HG02840 (cell line): ENCODE measurements around the gene ATRNL1.
"Not testable (repeated sequence)": the region's sequence is repeated elsewhere in the genome, so short reads cannot be mapped to it uniquely, and the experiment has no call there.

Experiments used
- ATAC-seq: cut with Tn5 transposase; IDR thresholded peaks from one replicate; pipeline ENCODE4 v1.9.1; 2021; ENCODE audit warnings: mild to moderate bottlenecking, moderate library complexity, moderate number of reproducible peaks; ENCODE audit not compliant: unreplicated experiment, low FRiP score

Gene ATRNL1

DNA sequence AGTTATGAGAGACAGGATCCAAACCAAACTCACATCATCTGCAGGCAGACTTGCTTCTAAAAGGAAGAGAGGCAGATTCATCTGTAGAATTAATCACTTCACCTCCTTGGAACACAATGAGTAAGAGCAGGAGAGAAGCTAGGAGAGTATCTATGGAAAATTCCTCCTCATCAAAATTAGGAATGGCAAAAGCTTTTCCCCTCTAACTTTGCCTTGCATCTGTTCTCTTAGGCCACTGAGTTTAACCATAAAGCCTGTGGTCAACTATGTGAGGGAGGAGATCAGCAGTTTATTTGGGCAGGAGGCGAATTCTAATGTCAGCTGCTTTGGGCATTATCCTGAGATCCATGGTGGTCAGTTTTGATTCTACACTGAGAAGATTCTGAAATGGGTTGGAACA, 618.1 kb downstream of the ATRNL1 start:
- no peak for ATAC-seq

DNA sequence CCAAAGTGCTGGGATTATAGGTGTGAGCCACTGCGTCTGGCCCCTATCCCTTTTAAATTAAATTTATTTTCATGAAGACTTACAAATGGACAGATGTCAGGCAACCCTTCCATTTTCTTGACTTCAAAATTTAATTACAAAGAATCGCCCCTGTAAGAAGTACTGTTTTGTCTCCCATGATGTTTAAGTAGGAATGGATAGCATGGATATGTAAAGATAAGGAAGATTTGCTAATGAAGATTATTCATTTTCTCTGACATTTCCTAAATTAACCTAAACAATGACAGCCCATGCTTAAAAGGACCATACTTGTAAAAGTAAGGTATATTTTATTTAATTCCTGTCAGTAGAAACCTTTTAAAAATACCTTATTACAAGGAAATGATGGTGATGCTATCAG, 627.0 kb downstream of the ATRNL1 start:
- no peak for ATAC-seq

DNA sequence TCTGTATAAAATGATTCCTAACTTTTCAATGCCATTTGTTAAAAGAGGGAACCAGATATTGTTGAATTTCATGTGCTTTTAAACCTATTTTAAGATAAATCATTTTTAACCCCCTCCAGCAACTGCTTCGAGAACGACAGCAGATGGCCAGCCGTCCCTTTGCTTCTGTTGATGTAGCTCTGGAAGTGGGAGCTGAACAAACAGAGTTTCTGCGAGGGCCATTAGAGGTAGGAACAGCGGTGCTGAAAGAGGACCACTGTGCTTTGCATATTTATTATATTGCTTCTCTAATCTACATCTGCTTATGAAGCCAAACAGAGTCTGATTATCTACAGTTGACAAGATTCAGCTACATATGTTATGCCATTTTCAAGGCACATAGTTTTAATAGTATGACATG, 634.0 kb downstream of the ATRNL1 start:
- no peak for ATAC-seq

DNA sequence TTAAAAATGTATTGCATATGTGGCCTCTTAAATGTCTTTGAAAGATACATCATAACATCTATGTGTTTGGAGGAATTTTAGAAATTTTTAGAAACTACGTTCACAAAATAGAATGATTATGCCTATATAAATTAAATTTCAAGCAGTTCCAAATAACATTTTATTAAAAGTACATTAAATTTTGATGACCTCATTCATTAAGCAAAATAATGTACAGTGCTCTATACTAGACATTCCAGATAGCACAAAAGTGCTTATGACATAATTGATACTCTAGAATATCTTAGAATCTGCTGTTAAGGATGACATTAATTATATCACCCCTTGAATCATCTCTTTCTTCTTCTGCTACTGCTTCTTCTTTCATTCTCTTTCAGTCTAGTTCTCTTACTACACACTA, 650.9 kb downstream of the ATRNL1 start:
- ATAC-seq, result no peak

DNA sequence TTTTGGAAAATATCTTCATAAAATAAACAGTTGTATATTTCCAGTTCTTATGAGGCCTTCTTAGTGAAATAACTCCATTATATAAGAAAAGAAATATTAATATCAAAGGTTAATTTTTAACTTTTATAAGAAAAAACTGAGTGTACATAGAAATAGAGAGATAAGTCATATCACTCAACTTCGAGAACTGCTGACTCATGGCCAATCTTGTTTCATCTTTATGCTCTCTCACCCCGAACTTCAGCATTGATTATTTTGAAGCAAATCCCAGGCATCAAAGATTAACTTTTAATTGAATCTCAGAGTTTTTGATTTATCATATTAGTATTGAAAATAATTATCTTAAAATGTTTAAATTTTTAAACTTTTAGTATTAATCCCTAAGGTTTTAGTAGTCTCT, 652.8 kb downstream of the ATRNL1 start:
- ATAC-seq, result no peak

DNA sequence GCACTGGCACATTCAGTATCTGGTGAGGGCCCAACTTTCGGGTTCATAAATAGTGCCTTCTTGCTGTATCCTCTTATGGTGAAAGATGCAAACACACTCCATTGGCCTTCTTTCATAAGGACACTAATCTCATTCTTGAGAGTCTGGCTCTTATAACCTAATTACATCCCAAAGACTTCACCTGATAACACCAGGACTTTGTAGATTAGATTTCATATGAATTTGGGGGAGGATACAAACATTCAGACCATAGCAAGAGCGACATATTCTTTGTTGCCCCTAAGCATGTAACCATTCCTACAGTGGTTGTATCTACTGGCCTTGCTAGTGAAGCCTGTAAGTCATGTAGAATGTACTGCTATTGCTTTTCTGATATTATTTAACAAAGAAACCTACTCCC, 654.6 kb downstream of the ATRNL1 start:
- ATAC-seq, result no peak

DNA sequence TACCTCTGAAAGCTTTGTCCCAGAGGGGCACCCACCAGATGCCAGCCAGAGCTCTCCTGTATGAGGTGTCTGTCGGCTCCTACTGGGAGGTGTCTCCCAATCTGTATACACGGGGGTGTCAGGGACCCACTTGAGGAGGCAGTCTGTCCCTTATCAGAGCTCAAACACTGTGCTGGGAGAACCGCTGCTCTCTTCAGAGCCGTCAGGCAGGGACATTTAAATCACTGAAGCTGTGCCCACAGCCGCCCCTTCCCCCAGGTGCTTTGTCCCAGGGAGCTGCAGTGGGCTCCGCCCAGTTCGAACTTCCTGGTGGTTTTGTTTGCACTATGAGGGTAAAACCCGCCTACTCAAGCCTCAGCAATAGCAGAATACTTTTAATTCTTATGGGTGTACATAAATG, 665.3 kb downstream of the ATRNL1 start:
- not testable (repeated sequence) for ATAC-seq

DNA sequence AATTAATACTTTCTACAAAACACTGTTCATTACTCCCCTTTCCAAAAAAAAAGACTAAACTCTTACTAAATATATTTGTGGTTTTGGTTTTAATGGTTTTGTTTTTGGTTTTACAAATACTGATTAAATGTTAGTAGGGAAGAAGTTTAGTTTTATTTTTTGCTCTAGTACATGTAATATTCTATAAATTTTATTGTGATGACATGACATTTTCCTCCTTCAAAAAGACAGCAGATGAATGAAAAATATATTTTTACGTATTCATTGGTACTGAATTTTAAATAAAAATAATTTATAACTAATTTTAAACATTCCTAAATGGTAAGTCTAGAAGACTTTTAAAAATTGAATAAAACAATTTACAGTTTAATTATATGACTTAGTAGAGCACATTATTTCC, 667.0 kb downstream of the ATRNL1 start:
- ATAC-seq, result no peak

DNA sequence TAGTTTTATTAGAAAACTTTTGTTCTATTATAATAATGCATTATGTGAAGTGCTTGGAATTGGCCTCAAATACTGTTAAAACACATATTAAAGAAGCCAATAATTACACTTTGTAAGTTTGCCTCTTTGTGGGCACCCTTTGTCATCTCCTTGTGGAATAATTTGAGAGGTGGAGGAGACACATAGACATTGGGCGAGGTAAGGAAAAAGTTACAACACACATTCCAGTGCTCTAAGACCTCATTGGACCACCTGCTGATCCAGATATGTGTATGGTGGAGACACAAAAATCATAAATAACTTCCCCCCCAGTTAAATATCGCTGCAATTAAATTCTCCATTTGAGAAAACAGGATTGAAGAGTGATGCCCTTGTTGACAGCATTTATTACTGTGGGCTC, 668.0 kb downstream of the ATRNL1 start:
- no peak for ATAC-seq

DNA sequence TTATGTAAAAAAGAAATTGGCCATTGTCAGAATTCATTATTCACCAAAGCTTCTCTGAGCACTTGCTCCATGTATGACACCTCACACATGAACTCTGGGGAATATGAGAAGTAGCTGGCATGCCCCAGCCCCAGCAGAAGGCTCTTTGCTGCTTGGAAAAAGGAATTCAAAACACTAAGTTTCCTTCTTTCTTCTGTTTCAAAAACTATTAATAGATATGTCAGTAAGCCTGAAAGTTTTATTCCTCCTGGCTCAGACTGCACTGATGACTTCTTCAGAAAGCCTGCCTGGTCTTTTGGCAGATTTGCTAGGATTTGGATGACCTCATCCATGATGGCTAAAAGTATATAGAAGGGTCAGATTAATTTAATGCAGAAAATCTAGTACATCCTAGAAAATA, 668.9 kb downstream of the ATRNL1 start:
- no peak for ATAC-seq

DNA sequence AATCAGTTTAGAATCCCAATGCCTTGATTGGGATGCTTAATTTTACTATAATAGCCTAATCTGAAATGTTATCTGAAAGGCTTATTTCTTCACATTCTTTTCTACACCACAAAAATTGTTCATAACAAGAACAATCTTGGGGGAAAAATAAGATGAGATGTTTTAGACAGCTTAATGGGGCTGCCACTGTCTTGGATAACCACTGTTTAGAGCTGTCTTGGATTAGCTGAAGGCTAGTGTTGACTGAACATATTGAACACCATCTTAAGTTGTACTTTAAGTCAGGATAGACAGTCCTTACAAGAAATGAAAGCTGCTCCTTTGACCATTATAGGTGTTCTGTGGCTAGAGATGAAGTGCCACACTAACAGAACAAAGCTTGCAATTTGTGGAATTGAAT, 678.6 kb downstream of the ATRNL1 start:
- ATAC-seq, result no peak

DNA sequence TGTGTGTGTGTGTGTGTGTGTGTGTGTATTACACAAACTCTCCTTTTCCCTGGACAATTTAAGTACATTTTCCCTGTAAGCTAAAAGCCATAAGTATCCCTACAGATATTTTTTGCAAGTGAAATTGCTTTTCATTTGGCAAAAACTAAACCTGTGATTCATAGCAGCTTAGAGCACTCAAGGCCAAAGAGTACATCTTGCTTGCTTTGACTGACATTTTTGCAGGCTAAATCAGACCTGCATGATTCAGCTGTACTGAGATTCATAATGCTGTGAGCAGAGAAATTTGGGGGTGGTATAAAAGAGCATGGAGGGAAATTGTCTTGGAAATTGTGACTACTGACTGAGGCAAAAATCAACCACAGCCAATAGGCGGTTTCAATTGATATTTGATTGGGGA, 679.4 kb downstream of the ATRNL1 start:
- ATAC-seq, result no peak

DNA sequence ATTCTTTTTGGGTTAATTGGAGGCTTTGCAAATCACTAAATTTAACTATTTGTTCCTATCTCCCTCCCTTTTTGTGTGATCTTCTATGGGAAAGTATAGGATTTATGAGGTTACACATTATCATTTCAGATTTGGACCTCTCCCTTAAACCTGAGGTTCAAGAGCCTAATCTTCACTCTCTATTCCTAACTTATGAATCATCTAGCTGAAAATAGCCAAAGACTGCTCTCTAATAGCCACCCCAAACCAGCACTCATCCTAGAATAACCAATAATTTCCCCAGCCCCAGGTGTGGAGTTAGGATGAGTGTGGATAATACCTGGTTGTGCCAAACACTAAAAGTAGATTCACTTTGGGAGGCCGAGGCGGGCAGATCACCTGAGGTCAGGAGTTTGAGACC, 680.7 kb downstream of the ATRNL1 start:
- ATAC-seq, result no peak

DNA sequence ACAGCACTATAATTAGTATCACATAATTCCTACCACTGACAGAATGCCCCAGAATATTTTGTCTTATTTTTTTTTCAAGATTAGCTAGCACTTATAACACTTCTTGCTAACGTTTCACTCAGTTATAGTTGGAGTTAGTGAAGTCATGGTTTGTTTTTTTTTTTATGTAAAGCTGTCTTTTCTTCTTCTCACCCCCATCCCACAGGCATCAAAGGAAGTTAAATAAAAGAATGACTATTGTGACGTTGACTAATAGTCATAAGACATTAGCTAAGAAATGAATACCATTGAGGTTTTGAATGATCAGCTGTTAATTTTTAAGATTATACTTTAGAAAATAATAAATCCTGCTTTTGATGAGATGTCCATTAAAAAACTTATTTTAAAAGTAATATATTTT, 681.6 kb downstream of the ATRNL1 start:
- ATAC-seq, result no peak

DNA sequence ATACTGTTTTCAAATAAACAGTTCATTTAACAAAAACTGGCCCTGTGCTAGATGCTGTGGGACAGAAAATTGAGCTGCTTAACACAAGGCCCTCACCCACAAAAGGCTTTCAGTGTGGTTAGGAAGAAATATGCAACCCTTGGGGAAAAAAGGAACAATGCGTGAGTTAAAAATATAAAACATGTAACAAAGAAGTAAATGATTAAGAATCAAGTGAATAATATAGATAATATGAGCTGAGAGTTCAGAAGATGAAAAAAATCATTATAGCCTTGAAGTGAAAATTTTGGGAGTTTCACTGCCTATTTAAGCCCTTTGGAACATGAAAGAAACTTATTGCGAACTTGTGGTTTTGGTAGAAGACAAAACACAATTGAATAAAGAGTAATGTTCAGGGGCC, 684.5 kb downstream of the ATRNL1 start:
- ATAC-seq, result no peak

DNA sequence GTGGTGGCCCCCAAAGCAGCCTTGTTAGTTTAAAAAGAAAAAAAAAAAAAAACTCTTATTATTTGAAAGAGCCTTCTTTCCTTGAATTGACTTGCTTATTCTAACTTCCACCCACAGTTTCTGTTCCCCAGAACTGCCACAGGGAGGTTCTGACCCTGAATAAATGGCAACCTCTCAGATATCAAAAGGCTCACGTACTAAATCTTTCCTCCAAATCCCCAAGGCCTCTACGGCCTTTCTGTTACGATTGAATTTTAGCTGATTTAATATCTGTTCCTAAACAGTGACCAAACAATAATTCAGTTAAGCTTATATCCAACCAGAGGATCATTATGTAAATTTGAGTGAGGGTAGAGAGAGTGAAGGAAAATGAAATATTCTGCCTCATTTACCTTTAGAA, 697.1 kb downstream of the ATRNL1 start:
- ATAC-seq, result no peak

DNA sequence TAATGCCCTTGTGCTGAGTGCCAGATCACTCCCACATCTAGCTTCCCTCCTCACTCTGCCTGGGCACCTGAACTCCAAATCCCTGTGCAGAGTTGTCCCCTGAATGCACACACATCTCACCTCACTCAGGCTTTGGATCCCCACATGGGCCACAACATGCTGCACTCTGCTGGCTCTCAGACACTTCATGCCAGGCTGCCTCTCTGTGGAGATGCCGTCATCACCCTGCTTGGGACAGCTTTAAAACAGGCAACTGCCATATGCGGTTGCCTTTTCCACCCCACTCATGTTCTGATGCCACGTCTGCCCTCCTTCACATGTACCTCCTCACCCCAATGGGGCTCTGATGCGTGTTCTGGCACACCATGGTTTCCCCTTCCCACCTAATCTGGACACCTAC, 702.8 kb downstream of the ATRNL1 start:
- no peak for ATAC-seq

DNA sequence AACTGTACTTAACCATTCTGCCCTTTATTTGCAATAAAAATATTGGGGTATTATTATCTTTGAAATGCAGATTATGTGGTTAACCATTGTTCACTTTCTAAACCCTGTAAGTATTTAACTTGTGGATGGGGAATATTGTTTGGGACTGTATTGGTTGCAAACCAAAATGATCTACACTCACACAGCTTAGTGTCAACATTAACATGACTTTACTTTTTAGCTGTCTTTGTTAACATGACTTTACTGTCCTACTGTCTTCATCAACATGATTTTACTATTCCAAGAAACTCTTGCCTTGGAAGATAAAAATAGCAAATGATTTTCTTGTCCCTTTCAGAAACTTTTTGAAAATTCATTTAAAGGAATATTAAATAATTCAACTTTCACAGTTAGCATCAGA, 708.3 kb downstream of the ATRNL1 start:
- no peak for ATAC-seq

DNA sequence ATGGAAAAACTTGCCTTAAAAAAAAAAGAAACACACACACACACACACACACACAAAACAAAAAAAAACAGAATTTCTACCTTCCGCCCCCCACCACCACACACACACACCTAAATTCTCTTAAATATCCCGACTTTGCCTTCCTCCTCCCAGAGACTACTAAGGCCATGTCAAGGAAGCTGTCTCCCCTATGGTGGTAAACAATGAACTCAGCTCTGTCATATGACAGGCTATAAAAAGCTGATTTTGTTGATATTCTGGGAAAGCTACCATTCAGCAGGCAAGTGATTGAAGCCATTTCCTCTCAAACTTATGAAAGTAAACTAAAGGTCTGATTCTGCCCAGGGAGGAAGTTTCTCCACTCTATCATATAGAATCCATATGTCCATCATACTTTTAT, 708.8 kb downstream of the ATRNL1 start:
- no peak for ATAC-seq

DNA sequence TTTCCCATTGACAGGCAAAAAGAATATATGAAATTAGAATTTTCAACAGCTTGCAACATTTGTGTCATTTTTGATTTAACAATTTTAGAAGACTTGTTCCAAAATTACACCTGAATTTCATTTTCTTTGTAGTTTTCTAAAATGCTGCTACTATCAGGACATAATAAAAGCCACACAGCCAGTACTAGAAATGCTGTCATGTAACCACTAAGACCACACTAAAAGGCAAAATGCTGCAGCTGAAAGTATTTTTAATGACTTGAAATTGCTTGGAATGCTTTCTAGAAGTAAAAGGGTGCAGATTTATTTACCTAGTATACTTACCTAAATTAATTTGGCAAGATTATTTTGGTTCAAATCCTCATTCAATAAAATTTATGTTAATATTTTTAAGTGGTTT, 709.7 kb downstream of the ATRNL1 start:
- no peak for ATAC-seq

DNA sequence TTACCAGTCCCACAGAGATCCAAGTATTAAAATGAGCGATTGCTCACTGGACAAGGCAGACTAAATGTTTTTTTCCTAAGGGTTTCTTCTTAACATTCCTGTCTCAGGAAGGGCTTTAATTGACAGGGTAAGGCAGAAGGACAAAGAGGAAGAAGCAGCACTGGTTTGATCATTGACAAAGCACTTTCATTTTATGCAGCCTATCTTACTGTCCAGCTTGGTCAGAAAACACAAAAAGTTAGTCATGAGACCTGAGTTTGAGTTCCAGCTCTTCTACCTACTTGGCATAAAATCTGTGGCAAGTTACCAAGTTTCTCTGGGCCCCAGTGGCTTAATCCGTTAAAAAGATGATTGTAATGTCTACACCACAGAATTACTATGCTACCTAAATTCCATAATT, 721.4 kb downstream of the ATRNL1 start:
- no peak for ATAC-seq

DNA sequence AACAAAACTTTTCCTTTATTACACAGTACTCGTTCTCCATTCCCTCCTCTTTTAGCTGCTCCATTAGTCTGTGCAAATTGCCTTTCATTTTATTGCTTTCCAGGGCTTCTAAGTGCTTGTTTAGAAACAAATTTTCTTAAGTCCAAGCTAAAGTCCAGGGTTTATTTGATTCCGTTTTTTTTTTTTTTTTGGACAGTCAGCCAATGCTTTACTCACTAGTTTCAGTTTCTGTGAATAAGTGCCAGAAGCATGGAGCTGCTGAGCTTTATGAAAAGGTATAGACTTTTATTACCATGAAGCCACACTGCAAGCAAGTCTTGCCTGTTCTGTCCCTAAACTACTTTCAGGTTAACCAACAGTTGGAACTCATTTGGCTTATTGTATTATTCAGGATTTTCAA, 724.8 kb downstream of the ATRNL1 start:
- ATAC-seq, result no peak

DNA sequence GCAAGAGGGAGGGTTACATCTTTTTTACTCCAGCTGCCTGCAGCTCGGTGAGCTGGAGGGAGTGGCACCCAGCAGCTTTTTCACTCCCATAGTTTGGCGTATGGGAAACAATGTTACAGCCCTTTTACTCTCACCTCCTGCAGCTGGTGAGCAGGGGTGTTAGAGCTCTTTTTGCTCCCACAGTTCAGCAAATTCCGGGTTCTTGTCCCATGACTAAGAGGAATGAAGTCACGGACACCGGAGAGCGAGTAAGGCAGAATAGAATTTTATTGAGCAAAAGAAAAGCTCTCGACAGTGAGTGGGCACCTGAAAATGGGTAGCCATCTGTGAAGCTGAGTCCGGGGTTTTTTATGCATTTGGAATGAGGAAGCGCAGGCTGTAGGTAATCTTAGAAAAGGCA, 733.2 kb downstream of the ATRNL1 start:
- ATAC-seq, result no peak
